GM13976 (cell line): ENCODE data around the gene KRTCAP2.
"Not testable (repeated sequence)": the region's sequence is repeated elsewhere in the genome, so short reads cannot be mapped to it uniquely, and the experiment has no call there.

Experiments used
- DNase-seq: peaks from one replicate; pipeline ENCODE4 v3.0.0; 2012; ENCODE audit warnings: low spot score
- in situ Hi-C: fragments of 300-500 bp; cut with MboI; formaldehyde crosslinking; loops from one replicate; pipeline ENCODE4 v1.12.0; 2022; ENCODE audit warnings: low sequenced_read_pairs, mixed read lengths, inconsistent platforms; ENCODE audit not compliant: unreplicated experiment
- TF ChIP-seq, protein P1 (sequence below): IDR thresholded peaks from 2 replicates; pipeline ENCODE4 v1.5.1; 2012; ENCODE audit warnings: borderline replicate concordance, mild to moderate bottlenecking; ENCODE audit not compliant: insufficient read depth; ENCODE audit errors: extremely low read depth, missing control alignments, control extremely low read depth

Gene KRTCAP2

DNA sequence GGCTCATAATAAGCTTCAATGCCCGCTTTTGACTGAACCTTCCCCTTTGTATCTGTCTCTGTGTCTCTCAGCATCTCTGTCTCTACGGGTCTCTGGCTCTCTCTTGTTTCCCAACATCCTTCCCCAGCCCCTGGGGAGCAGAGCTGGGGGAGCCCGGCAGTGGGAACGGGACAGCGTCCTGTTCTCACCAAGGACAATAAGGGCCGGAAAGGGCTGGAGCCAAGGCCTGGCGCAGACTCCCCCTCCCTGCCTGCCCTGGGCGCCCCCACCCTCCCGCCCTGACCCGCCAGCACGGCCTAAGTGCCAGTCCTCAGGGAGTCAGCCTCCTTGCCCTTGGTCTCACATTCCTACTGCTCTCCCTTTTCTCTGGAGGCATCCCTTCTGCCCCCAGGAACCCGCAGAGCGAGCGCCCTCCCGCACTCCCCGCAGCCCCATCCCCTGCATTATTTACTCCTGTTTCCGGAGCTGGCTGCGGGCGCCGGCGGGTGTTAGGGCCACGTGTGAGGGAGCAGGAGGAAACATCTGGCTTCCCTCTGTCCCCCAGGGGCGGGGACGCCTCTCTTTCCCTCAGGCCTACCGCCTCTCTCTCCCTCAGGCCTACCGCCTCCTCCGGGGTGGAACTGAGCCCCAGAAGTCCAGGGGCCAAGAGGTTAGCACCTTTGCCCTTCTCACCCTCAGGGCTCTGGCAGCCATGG lies 6.5 kb downstream of the KRTCAP2 start:
- DNase-seq = peak; percentile 28
- in situ Hi-C loops = loop anchor here (5.0 kb wide), 1 partner anchor 74 kb away; no protein-coding TSS in a partner anchor
- TF ChIP-seq, protein P1, sequence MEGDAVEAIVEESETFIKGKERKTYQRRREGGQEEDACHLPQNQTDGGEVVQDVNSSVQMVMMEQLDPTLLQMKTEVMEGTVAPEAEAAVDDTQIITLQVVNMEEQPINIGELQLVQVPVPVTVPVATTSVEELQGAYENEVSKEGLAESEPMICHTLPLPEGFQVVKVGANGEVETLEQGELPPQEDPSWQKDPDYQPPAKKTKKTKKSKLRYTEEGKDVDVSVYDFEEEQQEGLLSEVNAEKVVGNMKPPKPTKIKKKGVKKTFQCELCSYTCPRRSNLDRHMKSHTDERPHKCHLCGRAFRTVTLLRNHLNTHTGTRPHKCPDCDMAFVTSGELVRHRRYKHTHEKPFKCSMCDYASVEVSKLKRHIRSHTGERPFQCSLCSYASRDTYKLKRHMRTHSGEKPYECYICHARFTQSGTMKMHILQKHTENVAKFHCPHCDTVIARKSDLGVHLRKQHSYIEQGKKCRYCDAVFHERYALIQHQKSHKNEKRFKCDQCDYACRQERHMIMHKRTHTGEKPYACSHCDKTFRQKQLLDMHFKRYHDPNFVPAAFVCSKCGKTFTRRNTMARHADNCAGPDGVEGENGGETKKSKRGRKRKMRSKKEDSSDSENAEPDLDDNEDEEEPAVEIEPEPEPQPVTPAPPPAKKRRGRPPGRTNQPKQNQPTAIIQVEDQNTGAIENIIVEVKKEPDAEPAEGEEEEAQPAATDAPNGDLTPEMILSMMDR = no peak

GRCh38 chr1:155166051-155166470 lies 7.0 kb downstream of the KRTCAP2 start:
- in situ Hi-C loops = loop anchor here (5.0 kb wide), 1 partner anchor 74 kb away; no protein-coding TSS in a partner anchor
- DNase-seq = no peak
- TF ChIP-seq, protein P1 = no peak

- in situ Hi-C loops = loop anchor here (5.0 kb wide), 1 partner anchor 72 kb away; no protein-coding TSS in a partner anchor
- not testable (repeated sequence) for DNase-seq
Measured at GRCh38 chr1:155164625-155165024, 8.5 kb downstream of the KRTCAP2 start.

DNA sequence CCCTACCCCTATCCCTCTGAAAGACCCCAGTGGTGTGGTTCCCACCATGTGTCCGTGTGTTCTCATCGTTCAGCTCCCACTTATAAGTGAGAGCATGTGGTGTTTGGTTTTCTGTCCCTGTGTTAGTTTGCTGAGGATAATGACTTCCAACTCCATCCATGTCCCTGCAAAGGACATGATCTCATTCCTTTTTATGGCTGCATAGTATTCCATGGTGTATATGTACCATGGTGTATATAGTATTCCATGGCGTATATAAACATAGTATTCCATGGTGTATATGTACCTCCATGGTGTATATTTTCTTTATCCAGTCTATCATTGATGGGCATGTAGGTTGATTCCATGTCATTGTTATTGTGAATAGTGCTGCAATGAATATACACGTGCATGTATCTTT lies 9.3 kb downstream of the KRTCAP2 start:
- in situ Hi-C loops = not testable (repeated sequence)

GRCh38 chr1:155162631-155163030 lies 10.5 kb downstream of the KRTCAP2 start:
- DNase-seq, in situ Hi-C loops: not testable (repeated sequence)

More for the DNA sequence above, 9.3 kb downstream of the KRTCAP2 start:
- DNase-seq = not testable (repeated sequence)

GRCh38 chr1:155160128-155160527 lies 13.0 kb downstream of the KRTCAP2 start:
- TF ChIP-seq, protein P1 = no peak
- no peak for DNase-seq
- in situ Hi-C loops = no loop called here

DNA sequence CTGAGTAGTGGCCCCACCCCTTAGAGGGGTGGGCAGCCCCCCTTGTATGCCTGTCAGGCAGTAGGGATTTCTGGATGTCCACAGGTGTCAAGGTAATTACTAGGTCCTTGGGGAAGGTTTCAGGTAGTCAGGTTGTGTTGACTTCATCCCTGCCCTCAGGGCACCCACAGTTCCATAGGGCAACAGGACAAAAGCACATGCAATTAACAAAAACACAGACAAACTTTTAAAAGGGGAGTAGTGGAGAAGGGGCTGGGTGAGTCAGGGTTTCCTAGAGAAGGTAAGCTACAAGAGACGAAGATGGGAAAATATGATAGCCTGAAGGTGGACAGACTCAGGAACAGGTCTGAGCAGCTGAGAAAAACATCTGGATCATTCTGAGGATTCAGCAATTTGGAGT lies 14.1 kb downstream of the KRTCAP2 start:
- TF ChIP-seq, protein P1 = no peak
- in situ Hi-C loops = no loop called here
- DNase-seq = no peak

DNA sequence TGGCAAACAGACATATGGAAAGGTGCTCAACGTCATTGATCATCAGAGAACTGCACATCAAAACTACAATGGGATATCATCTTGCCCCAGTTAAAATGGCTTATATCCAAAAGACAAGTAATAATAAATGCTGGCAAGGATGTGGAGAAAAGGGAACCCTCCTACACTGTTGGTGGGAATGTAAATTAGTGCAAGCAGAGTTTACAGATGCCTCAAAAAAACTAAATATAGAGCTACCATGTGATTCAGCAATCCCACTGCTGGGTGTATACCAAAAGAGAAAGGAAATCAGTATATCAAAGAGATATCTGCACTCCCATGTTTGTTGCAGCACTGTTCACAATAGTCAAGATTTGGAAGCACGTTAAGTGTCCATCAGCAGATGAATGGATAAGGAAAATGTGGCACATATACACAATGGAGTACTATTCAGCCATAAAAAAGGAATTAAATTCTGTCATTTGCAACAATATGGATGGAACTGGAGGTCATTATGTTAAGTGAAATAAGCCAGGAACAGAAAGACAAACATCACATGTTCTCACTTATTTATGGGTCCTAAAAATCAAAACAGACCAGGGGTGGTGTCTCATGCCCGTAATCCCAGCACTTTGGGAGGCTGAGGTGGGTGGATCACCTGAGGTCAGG lies 17.0 kb downstream of the KRTCAP2 start:
- in situ Hi-C loops, DNase-seq: not testable (repeated sequence)
